ENCODE results near the gene NDE1. TPM values are rescaled to one million over a fixed set of nuclear protein-coding genes. Genes with fewer than 3 reads are reported as not detected.

Gene NDE1
- total and polyA plus RNA-seq, 2 of the 8 experiments (the other 6 are each of a cell fraction or from before 2014, with no cell fraction given) = 13.3 to 41.3 TPM

DNA sequence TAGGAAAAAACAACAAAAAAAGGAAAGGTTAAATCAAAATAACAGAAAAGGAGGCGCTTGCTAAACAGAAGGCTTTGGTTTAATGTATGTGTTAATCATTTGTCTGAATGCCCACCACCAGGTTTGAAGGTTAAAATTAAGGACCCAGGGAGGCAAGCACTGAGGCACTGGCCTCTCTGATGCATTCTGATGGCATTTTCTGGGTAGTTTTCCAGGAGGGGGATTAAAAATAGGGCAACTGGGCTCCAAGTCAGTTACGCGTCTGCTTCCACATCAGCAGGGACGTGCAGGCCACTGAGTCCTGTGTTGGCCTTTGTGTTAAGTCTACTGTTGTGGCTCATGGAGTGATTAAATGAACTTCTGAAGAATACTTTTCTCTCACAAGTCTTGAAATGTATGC lies 34.0 kb upstream of the NDE1 start:
- no peak overlapping the region for H3K4me2 ChIP-seq (ENCODE audit: insufficient read depth in 1 of 2, low read depth in 2 of 2, low read length in 2 of 2)
- H3K9ac ChIP-seq (replicated peaks in 1 of 4; ENCODE audit: extremely low read depth in 1 of 4, low read depth in 3 of 4, low read length in 3 of 4) = no peak overlapping the region
- H3K4me3 ChIP-seq (ENCODE audit: extremely low read depth in 1 of 4, insufficient read depth in 2 of 4, low read depth in 3 of 4, low read length in 4 of 4) = no peak overlapping the region
- H4K5ac ChIP-seq (ENCODE audit: insufficient read length, low read depth, low read length) = no peak overlapping the region
- no peaks in the 10 kb centered on the region for H3K9me3 ChIP-seq (ENCODE audit: insufficient read depth in 2 of 2, low read depth in 1 of 2, low read length in 1 of 2)
- no peaks in the 10 kb centered on the region for H3K79me2 ChIP-seq (ENCODE audit: control insufficient read depth in 1 of 2, insufficient read depth in 2 of 2, low read length in 2 of 2)
- peaks cover 7 to 60% (median 49%) of the 10 kb centered on the region in 4 experiments; a peak in 7 of 8 replicates for H3K36me3 ChIP-seq (ENCODE audit: control insufficient read depth in 2 of 4, insufficient read depth in 4 of 4, low read length in 3 of 4)
- no peak for DNase-seq (ENCODE audit: low read depth in 1 of 2, low spot score in 2 of 2)
- no peak overlapping the region for H2BK120ac ChIP-seq (replicated peaks; ENCODE audit: low read depth, low read length)
- H3K79me1 ChIP-seq (ENCODE audit: low read depth, low read length) = no peaks in the 10 kb centered on the region
- H3K4me1 ChIP-seq (replicated peaks in 1 of 4; ENCODE audit: control insufficient read depth in 3 of 4, insufficient read depth in 4 of 4, low read length in 3 of 4) = no peaks in the 10 kb centered on the region
- no peak overlapping the region for H2BK20ac ChIP-seq (ENCODE audit: low read length)
- no peaks in the 10 kb centered on the region for H3K23me2 ChIP-seq (ENCODE audit: low read depth, low read length)
- no peak overlapping the region for H2BK12ac ChIP-seq (ENCODE audit: low read depth, low read length)
- 99% methylated on average over 4 of the region's 4 CpGs; no CpG with 5 or more reads in 1 of the 2 experiments for WGBS, 2 experiments (ENCODE audit: extremely low coverage in 1 of 2, insufficient coverage in 1 of 2, insufficient read length in 1 of 2, insufficient replicate concordance in 2 of 2, low coverage in 1 of 2, low lambda C conversion rate in 2 of 2, missing lambda C conversion rate in 1 of 2)
- H2BK15ac ChIP-seq (ENCODE audit: low read length) = no peak overlapping the region
- no peak overlapping the region for H4K8ac ChIP-seq (ENCODE audit: extremely low read depth, insufficient read depth, low read length)
- H2AK5ac ChIP-seq (ENCODE audit: low read depth, low read length) = no peak overlapping the region
- H2BK5ac ChIP-seq (ENCODE audit: low read depth, low read length) = no peak overlapping the region
- H3K27ac ChIP-seq (ENCODE audit: low read depth, low read length) = no peak overlapping the region
- H3K23ac ChIP-seq (ENCODE audit: insufficient read length) = no peak overlapping the region
- H2AFZ ChIP-seq (ENCODE audit: low read length) = no peak overlapping the region
- POLR2A ChIA-PET (ENCODE audit: partially characterized antibody) = interaction anchor here (0.6 kb wide), 1 partner anchor 1006 kb away, joined by 3 read pairs; no protein-coding TSS in a partner anchor
- no peak overlapping the region for H3K14ac ChIP-seq (ENCODE audit: insufficient read length)
- no peak overlapping the region for H3K18ac ChIP-seq (ENCODE audit: extremely low read depth, low read length)
- H3K27me3 ChIP-seq (replicated peaks in 1 of 4; ENCODE audit: control insufficient read depth in 3 of 4, extremely low read depth in 1 of 4, insufficient read depth in 3 of 4, low read length in 3 of 4) = no peaks in the 10 kb centered on the region
- H3K56ac ChIP-seq (replicated peaks; ENCODE audit: insufficient read length, low read depth, low read length) = no peak overlapping the region
- CTCF ChIA-PET (ENCODE audit: partially characterized antibody) = no interaction called here
- H4K91ac ChIP-seq (replicated peaks; ENCODE audit: insufficient read length, low read length) = no peak overlapping the region
- peaks cover 2 to 3% of the 10 kb centered on the region in 2 experiments for H4K20me1 ChIP-seq (replicated peaks in 1 of 2; ENCODE audit: control insufficient read depth in 1 of 2, insufficient read depth in 2 of 2, low read length in 2 of 2)
- no peak for FAIRE-seq
- no peak overlapping the region for H3K4ac ChIP-seq (replicated peaks; ENCODE audit: insufficient read length, low read depth, low read length)
- TF ChIP-seq CHD2 (IDR thresholded peaks at IDR 0.05; ENCODE audit: low read length) (no peak), HDAC2 (IDR thresholded peaks at IDR 0.05; ENCODE audit: borderline replicate concordance in 1 of 2, low read depth in 2 of 2, low read length in 2 of 2) (no peak), JUN (IDR thresholded peaks at IDR 0.05; ENCODE audit: low read depth, low read length) (no peak), TAF1 (IDR thresholded peaks at IDR 0.05; ENCODE audit: low read depth, low read length) (no peak), TEAD4 (IDR thresholded peaks at IDR 0.05; ENCODE audit: low read depth, low read length) (no peak), RXRA (IDR thresholded peaks at IDR 0.05; ENCODE audit: insufficient read depth, low read depth, low read length) (no peak), RFX5 (IDR thresholded peaks at IDR 0.05; ENCODE audit: borderline replicate concordance, low read depth, low read length) (no peak), POU5F1 (IDR thresholded peaks at IDR 0.05; ENCODE audit: low read depth, low read length) (no peak), JUND (IDR thresholded peaks at IDR 0.05; ENCODE audit: low read length) (no peak), SP4 (IDR thresholded peaks at IDR 0.05; ENCODE audit: low read length) (no peak), CBX8 (IDR thresholded peaks at IDR 0.05; ENCODE audit: borderline replicate concordance, low read depth, low read length) (no peak), POLR2A (IDR thresholded peaks at IDR 0.05; ENCODE audit: control extremely low read depth in 1 of 2, low read depth in 2 of 2, low read length in 2 of 2) (no peak)
- TF ChIP-seq, protein P1, sequence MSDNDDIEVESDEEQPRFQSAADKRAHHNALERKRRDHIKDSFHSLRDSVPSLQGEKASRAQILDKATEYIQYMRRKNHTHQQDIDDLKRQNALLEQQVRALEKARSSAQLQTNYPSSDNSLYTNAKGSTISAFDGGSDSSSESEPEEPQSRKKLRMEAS (IDR thresholded peaks at IDR 0.05) = no peak
- TF ChIP-seq, protein P2, sequence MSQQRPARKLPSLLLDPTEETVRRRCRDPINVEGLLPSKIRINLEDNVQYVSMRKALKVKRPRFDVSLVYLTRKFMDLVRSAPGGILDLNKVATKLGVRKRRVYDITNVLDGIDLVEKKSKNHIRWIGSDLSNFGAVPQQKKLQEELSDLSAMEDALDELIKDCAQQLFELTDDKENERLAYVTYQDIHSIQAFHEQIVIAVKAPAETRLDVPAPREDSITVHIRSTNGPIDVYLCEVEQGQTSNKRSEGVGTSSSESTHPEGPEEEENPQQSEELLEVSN (IDR thresholded peaks at IDR 0.05) = no peak

All from H1 (cell line).